WERI-Rb-1 (cell line): ENCODE results near the gene DSCAM.

Source experiments
- DNase-seq: peaks from one replicate; pipeline ENCODE4 v3.0.0-alpha.2; 2020
- H3K27ac ChIP-seq: fragments of 250-450 bp; sonication (Bioruptor Pico); 2 replicates; pipeline ENCODE4 v1.5.1; 2020; ENCODE audit warnings: mild to moderate bottlenecking, moderate library complexity
- H3K27me3 ChIP-seq: fragments of 250-450 bp; sonication (Bioruptor Pico); 2 replicates; pipeline ENCODE4 v1.5.1; 2021; ENCODE audit warnings: mild to moderate bottlenecking, low read depth, moderate library complexity; ENCODE audit not compliant: insufficient read depth, severe bottlenecking
- H3K36me3 ChIP-seq: fragments of 250-450 bp; sonication (Bioruptor Pico); 2 replicates; pipeline ENCODE4 v1.5.1; 2020; ENCODE audit warnings: mild to moderate bottlenecking, moderate library complexity
- H3K4me3 ChIP-seq: 2 replicates; pipeline ENCODE4 v1.5.1; 2011; ENCODE audit warnings: low read depth, mild to moderate bottlenecking, control low read depth, low read length
- H3K9me3 ChIP-seq: fragments of 250-450 bp; sonication (Bioruptor Pico); 2 replicates; pipeline ENCODE4 v1.5.1; 2021; ENCODE audit warnings: mild to moderate bottlenecking, moderate library complexity; ENCODE audit not compliant: severe bottlenecking
- CTCF ChIP-seq: IDR thresholded peaks from 2 replicates; pipeline ENCODE4 v1.5.1; 2011; ENCODE audit warnings: low read depth, mild to moderate bottlenecking, control low read depth, inconsistent platforms, low read length

DSCAM gene

GRCh38 chr21:40244981-40245380 is 602.0 kb downstream of the DSCAM start:
- peaks cover 11% of the 10 kb centered on the region for H3K9me3 ChIP-seq
- no peak overlapping the region for H3K4me3 ChIP-seq
- H3K36me3 ChIP-seq, result no peaks in the 10 kb centered on the region
- no peaks in the 10 kb centered on the region for H3K27me3 ChIP-seq
- no peak for DNase-seq
- TF ChIP-seq CTCF, result no peak
- no peak overlapping the region for H3K27ac ChIP-seq

- TF ChIP-seq CTCF, result no peak
- Histone ChIP-seq H3K9me3 (peaks cover 11% of the 10 kb centered on the region), H3K27me3 (no peaks in the 10 kb centered on the region), H3K27ac (no peak overlapping the region), H3K4me3 (no peak overlapping the region), H3K36me3 (no peaks in the 10 kb centered on the region)
- DNase-seq, result no peak
These were observed 603.3 kb downstream of the DSCAM start for GRCh38 chr21:40243685-40244084.

- H3K27me3 ChIP-seq, result no peaks in the 10 kb centered on the region
- no peaks in the 10 kb centered on the region for H3K36me3 ChIP-seq
- H3K27ac ChIP-seq, result no peak overlapping the region
- H3K9me3 ChIP-seq, result peaks cover 6% of the 10 kb centered on the region
- no peak for TF ChIP-seq CTCF
- DNase-seq, result no peak
- H3K4me3 ChIP-seq, result no peak overlapping the region
These were observed 604.2 kb downstream of the DSCAM start for GRCh38 chr21:40242586-40243265.

GRCh38 chr21:40235528-40235927 is 611.4 kb downstream of the DSCAM start:
- no peak overlapping the region for H3K27ac ChIP-seq
- H3K9me3 ChIP-seq, result no peaks in the 10 kb centered on the region
- TF ChIP-seq CTCF, result no peak
- no peaks in the 10 kb centered on the region for H3K27me3 ChIP-seq
- no peaks in the 10 kb centered on the region for H3K36me3 ChIP-seq
- no peak overlapping the region for H3K4me3 ChIP-seq
- no peak for DNase-seq

- Histone ChIP-seq H3K27me3 (no peaks in the 10 kb centered on the region), H3K9me3 (no peaks in the 10 kb centered on the region), H3K36me3 (no peaks in the 10 kb centered on the region), H3K4me3 (no peak overlapping the region), H3K27ac (no peak overlapping the region)
- no peak for DNase-seq
- TF ChIP-seq CTCF, result no peak
These were observed 615.0 kb downstream of the DSCAM start for GRCh38 chr21:40231979-40232378.

GRCh38 chr21:40227096-40227495 is 619.9 kb downstream of the DSCAM start:
- no peak overlapping the region for H3K4me3 ChIP-seq
- H3K9me3 ChIP-seq, result no peaks in the 10 kb centered on the region
- no peaks in the 10 kb centered on the region for H3K36me3 ChIP-seq
- no peaks in the 10 kb centered on the region for H3K27me3 ChIP-seq
- H3K27ac ChIP-seq, result no peak overlapping the region
- no peak for DNase-seq
- TF ChIP-seq CTCF, result no peak
